ENCODE results near the gene NDST3. TPM values are rescaled to one million over a fixed set of nuclear protein-coding genes. Genes with fewer than 3 reads are reported as not detected.
"Not testable (repeated sequence)": the region's sequence is repeated elsewhere in the genome, so short reads cannot be mapped to it uniquely, and the experiment has no call there.

NDST3 gene
- total RNA-seq, 2 donors from 2014 or later: not detected

DNA sequence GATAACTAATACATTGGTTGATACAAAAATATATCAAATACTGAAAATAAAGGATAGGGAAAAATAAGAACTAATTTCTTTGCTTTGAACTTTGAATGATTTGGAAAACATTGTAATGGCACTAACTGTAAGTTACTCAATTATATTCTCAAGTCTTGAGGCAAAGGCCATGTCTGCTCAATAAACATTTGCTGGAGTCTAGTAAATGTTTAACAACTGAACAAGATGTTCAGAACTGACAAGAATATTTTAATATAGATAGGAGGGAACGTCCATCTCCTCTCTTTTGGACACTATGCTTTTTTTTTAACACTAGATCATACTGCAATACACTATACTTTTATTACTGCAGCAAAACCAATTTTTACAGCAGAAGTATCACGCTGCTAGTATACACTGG is 242.3 kb downstream of the NDST3 start:
- no peak overlapping the region for H3K27ac Mint-ChIP-seq
- H3K9me3 Mint-ChIP-seq: no peaks in the 10 kb centered on the region
- no peak for ATAC-seq
- no peak for DNase-seq (ENCODE audit: low spot score in 2 of 2)
- peaks cover 30 to 32% of the 10 kb centered on the region in 2 donors for H3K36me3 Mint-ChIP-seq

- Mint-ChIP-seq H3K27ac (peak overlapping the region in 1 of 2 donors; percentile 99), H3K9me3 (no peaks in the 10 kb centered on the region), H3K36me3 (peaks cover 34 to 36% of the 10 kb centered on the region in 2 donors)
- DNase-seq (ENCODE audit: low spot score in 2 of 2) (no peak), ATAC-seq (no peak)
Observed at GRCh38 chr4:118277243-118277642, 243.0 kb downstream of the NDST3 start.

- peaks cover 34 to 36% of the 10 kb centered on the region in 2 donors for H3K36me3 Mint-ChIP-seq
- peak overlapping the region; percentile 99 to 100 for H3K27ac Mint-ChIP-seq
- ATAC-seq: peak; percentile 95 to 96
- peak; percentile 95 to 96 for DNase-seq (ENCODE audit: low spot score in 2 of 2)
- H3K9me3 Mint-ChIP-seq: no peaks in the 10 kb centered on the region
Observed at GRCh38 chr4:118278473-118279274, 244.4 kb downstream of the NDST3 start.

GRCh38 chr4:118279328-118279727 is 245.0 kb downstream of the NDST3 start:
- Mint-ChIP-seq H3K9me3 (no peaks in the 10 kb centered on the region), H3K36me3 (peaks cover 34 to 36% of the 10 kb centered on the region in 2 donors), H3K27ac (peak overlapping the region; percentile 99 to 100)
- no peak for DNase-seq (ENCODE audit: low spot score in 2 of 2)
- ATAC-seq: no peak

DNA sequence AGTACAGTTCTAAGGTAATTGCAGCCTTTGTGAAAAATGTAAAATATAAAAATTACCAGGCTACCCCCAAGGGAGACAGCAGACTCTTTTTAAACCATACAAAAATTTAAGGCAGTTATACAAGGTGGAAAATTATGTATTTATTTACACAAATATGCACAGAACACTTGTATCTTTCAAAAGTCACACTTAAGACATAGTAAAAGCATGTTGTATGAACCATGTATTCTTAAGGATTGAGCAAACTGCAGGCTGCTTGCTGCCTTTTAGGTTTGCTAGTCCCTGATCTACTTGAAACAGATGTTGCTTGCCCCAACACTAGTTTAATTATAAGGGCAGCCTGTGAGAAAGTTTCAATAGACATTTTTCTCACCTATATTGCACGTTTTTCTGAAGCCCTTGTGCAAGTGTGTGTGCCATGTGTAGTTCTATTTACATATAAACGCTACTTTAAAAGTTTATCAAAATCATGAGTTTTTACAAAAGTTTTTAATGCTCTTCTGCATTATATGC is 245.7 kb downstream of the NDST3 start:
- H3K9me3 Mint-ChIP-seq: no peaks in the 10 kb centered on the region
- peak overlapping the region; percentile 99 to 100 for H3K27ac Mint-ChIP-seq
- H3K36me3 Mint-ChIP-seq: peaks cover 34 to 36% of the 10 kb centered on the region in 2 donors
- DNase-seq (ENCODE audit: low spot score in 2 of 2) (no peak), ATAC-seq (no peak)

DNA sequence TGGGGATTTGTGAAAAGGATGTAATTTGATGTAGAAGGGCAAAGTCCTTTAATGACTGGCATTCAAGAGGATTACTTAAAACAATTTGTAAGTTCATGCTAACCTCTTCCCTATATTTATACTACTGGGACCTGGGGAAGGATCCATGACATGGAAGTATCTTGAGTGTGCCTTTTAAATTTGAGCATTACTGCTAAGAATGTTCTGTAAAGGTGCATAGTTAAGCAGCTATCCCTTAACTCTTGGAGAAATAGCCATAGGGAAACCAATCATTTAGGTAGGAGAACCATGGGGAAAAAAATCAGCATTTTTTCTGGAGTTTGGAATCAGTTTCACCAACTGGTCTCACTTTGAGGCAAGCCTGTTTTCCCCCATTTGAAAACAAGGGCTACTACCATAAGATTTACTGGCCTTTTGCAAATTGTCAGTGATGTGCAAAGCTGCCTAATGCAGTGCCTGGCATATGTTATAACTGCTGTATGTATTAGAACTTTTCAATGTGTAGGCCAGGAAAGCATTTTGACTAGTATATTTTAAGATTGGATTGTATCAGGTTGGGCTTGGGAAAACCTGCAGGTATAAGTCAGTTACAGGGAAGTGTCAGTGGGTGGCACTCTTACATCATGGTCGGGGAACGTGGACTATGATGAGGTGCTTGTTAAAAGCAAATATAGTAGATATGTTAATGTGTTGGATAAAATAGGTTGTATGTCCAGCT is 246.4 kb downstream of the NDST3 start:
- no peak for DNase-seq (ENCODE audit: low spot score in 2 of 2)
- no peak for ATAC-seq
- Mint-ChIP-seq H3K9me3 (no peaks in the 10 kb centered on the region), H3K27ac (peak overlapping the region; percentile 64 to 66), H3K36me3 (peaks cover 34 to 36% of the 10 kb centered on the region in 2 donors)

DNA sequence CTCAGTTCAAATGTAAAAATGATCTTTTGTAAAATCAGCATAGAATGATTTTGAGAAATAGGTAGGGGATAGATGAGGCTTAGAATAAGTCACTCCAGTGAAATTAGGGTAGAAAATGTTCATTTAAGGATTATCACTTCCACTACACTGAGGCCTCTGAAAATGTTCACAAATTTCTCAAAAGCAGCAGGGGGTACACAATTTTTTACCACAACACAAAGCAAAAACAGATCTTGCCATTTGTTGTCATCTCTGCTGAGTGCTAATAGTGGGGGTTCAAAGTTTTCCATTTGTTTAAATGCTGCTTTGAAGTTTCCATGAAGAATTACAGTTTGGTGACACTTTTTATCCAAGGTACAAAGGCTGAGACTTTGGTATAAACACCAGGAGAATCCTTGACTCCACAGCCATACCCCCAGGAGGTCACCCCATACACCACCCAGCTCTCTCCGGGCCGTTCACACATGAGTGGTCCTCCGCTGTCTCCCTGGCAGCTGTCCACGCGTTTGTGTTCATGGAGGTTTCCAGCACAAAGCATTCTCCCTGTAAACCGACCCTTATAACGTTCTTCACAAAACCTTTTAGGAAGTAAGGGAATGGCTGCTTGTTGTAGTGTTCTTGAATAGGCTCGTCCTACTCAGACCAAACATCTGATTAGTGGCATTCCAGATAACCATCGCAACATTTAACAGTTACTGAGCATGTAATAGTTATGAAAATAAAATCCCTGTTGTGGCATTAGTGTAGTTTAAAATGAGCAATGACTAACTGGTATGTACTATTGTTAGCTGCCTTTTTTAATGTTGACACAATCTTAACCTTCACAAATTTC is 247.5 kb downstream of the NDST3 start:
- no peak for DNase-seq (ENCODE audit: low spot score in 2 of 2)
- no peak for ATAC-seq
- no peaks in the 10 kb centered on the region for H3K9me3 Mint-ChIP-seq
- H3K27ac Mint-ChIP-seq: peak overlapping the region; percentile 64 to 75
- peaks cover 34 to 36% of the 10 kb centered on the region in 2 donors for H3K36me3 Mint-ChIP-seq

GRCh38 chr4:118282692-118283091 is 248.4 kb downstream of the NDST3 start:
- ATAC-seq: no peak
- H3K9me3 Mint-ChIP-seq: no peaks in the 10 kb centered on the region
- no peak overlapping the region for H3K27ac Mint-ChIP-seq
- H3K36me3 Mint-ChIP-seq: peaks cover 34 to 36% of the 10 kb centered on the region in 2 donors
- no peak for DNase-seq (ENCODE audit: low spot score in 2 of 2)

DNA sequence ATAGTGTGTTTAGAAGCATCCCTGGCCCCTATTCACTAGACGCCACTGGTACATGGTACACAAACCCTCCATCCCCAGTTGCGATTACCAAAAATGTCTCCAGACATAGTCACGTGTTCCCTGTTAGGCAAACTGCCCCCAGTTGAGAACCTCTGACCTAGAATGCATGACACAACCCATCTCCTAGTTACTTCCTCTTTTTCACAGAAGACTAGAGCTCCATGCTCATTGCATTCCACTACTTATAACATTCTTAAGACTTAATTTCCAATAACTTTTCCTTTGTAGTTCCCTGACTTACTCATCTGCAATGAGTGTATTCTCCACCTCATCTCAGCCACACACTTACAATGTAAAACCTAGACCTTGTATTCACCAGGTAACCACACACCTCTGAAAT is 249.9 kb downstream of the NDST3 start:
- DNase-seq (ENCODE audit: low spot score in 2 of 2) (no peak), ATAC-seq (peak; percentile 16 to 19)
- H3K27ac Mint-ChIP-seq: no peak overlapping the region
- H3K9me3 Mint-ChIP-seq: no peaks in the 10 kb centered on the region
- H3K36me3 Mint-ChIP-seq: peaks cover 20 to 25% of the 10 kb centered on the region in 2 donors

GRCh38 chr4:118285931-118286330 is 251.6 kb downstream of the NDST3 start:
- ATAC-seq: no peak
- no peaks in the 10 kb centered on the region for H3K9me3 Mint-ChIP-seq
- DNase-seq (ENCODE audit: low spot score in 2 of 2): no peak
- H3K27ac Mint-ChIP-seq: no peak overlapping the region
- peaks cover 5 to 11% of the 10 kb centered on the region in 2 donors for H3K36me3 Mint-ChIP-seq

GRCh38 chr4:118286685-118287084 is 252.4 kb downstream of the NDST3 start:
- Mint-ChIP-seq H3K9me3 (no peaks in the 10 kb centered on the region), H3K36me3 (peaks cover 3% of the 10 kb centered on the region in 2 donors), H3K27ac (no peak overlapping the region)
- DNase-seq (ENCODE audit: low spot score in 2 of 2) (no peak), ATAC-seq (no peak)

DNA sequence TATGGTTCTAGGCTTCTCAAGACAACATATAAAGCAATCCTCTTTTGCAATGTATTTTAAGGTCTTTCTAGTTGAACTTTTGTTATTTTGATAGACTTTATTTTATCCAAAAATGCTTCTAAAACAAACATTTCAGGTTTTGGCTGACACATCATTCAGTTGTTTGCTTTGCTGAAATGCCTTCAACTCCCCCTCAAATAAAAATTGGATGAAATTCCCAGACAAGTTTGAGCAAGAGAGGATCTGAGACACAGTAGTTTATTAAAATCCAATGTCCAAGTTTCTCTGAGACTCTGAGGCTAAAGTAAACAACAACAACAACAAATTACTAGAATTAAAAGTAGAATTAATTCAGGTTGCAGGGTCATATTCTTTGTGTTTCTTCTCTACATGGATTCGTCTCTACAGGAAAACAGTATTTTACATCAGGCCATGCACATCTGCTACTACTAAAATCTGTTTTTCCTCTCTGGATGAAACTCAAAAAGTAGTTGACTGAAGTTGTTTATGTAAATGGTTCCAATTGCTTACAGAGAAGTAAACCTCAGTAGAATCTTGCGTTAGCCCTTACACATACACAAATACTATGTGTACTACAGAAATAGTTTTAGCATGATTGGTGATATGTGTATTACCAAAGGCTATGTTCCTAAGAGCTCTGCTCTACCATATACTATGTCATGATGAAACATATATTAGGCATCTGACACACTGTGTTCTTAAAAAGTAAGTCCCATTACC is 253.6 kb downstream of the NDST3 start:
- DNase-seq (ENCODE audit: low spot score in 2 of 2) (no peak), ATAC-seq (no peak)
- Mint-ChIP-seq H3K27ac (no peak overlapping the region), H3K9me3 (no peaks in the 10 kb centered on the region), H3K36me3 (no peaks in the 10 kb centered on the region)

DNA sequence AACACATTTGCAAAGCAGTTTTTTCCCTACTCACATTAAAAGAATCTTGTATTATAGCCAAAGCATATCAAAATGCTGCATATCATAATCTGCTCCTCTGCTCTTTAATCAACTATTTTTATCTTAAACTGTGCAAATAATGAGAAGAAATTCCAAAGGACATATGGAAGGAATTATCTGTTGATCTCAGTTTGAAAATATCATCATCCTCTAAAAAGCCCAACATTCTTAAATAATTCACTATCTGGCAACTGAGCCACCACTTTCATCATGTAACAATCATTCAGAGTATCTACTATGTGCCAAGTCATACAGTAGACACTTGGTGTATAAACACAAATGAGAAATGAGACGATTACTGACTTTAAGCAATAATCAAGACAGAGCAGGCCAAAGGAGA is 255.5 kb downstream of the NDST3 start:
- no peak for DNase-seq (ENCODE audit: low spot score in 2 of 2)
- ATAC-seq: no peak
- no peaks in the 10 kb centered on the region for H3K9me3 Mint-ChIP-seq
- H3K36me3 Mint-ChIP-seq: no peaks in the 10 kb centered on the region
- no peak overlapping the region for H3K27ac Mint-ChIP-seq

DNA sequence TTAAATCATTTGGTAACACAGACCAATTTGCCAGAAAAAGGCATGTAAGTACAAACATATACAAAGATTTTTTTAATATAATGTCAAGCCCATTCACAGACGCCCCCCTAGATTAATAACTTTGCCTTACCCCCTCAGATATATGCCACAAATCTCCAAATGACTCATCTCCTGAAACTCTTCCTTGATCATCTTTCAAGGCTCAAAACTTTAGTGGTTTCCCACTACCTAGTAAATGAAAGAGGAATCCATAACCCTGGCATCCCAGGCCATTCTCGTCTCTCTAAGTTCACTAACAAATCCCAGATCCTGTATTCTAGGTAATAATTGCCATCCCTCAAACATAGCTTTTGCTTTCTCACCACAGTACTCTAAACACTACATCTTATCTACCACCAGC is 256.7 kb downstream of the NDST3 start:
- DNase-seq (ENCODE audit: low spot score in 2 of 2): no peak
- H3K36me3 Mint-ChIP-seq: no peaks in the 10 kb centered on the region
- H3K27ac Mint-ChIP-seq: no peak overlapping the region
- no peaks in the 10 kb centered on the region for H3K9me3 Mint-ChIP-seq
- no peak for ATAC-seq

DNA sequence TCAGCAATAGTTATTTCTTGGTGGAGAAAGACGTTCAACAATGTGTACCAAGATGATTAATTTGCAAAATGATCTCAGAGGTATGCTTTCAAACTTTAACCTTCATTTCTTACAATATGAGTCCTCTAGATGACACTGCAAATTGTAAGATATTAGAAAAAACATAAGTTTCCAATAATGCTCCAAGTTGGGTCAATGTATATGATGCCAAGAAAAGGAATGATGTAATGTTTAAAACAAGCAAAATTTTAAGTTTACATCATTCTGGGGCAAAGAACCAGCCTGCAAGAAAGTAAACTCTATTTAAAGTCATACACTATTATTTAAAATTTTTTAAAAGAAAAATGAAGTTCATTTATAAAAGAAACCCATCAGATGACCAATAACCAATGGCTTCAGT is 262.4 kb downstream of the NDST3 start:
- no peaks in the 10 kb centered on the region for H3K36me3 Mint-ChIP-seq
- H3K27ac Mint-ChIP-seq: no peak overlapping the region
- DNase-seq (ENCODE audit: low spot score in 2 of 2) (no peak), ATAC-seq (no peak)
- no peaks in the 10 kb centered on the region for H3K9me3 Mint-ChIP-seq

GRCh38 chr4:118299619-118300018 is 265.3 kb downstream of the NDST3 start:
- not testable (repeated sequence) for H3K27ac Mint-ChIP-seq; ATAC-seq; DNase-seq (ENCODE audit: low spot score in 2 of 2); H3K9me3 Mint-ChIP-seq; H3K36me3 Mint-ChIP-seq
